GM21723 (cell line): ENCODE results near the gene DCLK1.

Experiments used
- ATAC-seq: cut with Tn5 transposase; IDR thresholded peaks from one replicate; pipeline ENCODE4 v1.9.1; 2021; ENCODE audit warnings: mild to moderate bottlenecking, moderate library complexity; ENCODE audit not compliant: unreplicated experiment

Gene DCLK1

GRCh38 chr13:35838356-35838755 is 292.8 kb downstream of the DCLK1 start:
- no peak for ATAC-seq

- ATAC-seq: no peak
Measured at GRCh38 chr13:35836446-35836845, 294.7 kb downstream of the DCLK1 start.

- ATAC-seq: no peak
Measured at GRCh38 chr13:35835989-35836388, 295.2 kb downstream of the DCLK1 start.

GRCh38 chr13:35833608-35834275 is 297.4 kb downstream of the DCLK1 start:
- ATAC-seq: no peak

- no peak for ATAC-seq
Measured at GRCh38 chr13:35833031-35833430, 298.2 kb downstream of the DCLK1 start.

- no peak for ATAC-seq
Measured at GRCh38 chr13:35832551-35832950, 298.6 kb downstream of the DCLK1 start.

- no peak for ATAC-seq
Measured at GRCh38 chr13:35830850-35831450, 300.2 kb downstream of the DCLK1 start.

- no peak for ATAC-seq
Measured at GRCh38 chr13:35826626-35827254, 304.4 kb downstream of the DCLK1 start.

GRCh38 chr13:35824825-35825224 is 306.4 kb downstream of the DCLK1 start:
- ATAC-seq: no peak

GRCh38 chr13:35824395-35824794 is 306.8 kb downstream of the DCLK1 start:
- ATAC-seq: no peak

GRCh38 chr13:35822666-35823065 is 308.5 kb downstream of the DCLK1 start:
- ATAC-seq: no peak

GRCh38 chr13:35818633-35819067 is 312.5 kb downstream of the DCLK1 start:
- no peak for ATAC-seq

- no peak for ATAC-seq
Measured at GRCh38 chr13:35817642-35818607, 313.3 kb downstream of the DCLK1 start.

GRCh38 chr13:35814605-35815011 is 316.6 kb downstream of the DCLK1 start:
- no peak for ATAC-seq

GRCh38 chr13:35812736-35813135 is 318.4 kb downstream of the DCLK1 start:
- ATAC-seq: no peak

GRCh38 chr13:35810321-35810720 is 320.9 kb downstream of the DCLK1 start:
- no peak for ATAC-seq

GRCh38 chr13:35808846-35809245 is 322.3 kb downstream of the DCLK1 start:
- ATAC-seq: no peak

- no peak for ATAC-seq
Measured at GRCh38 chr13:35804901-35805300, 326.3 kb downstream of the DCLK1 start.

- ATAC-seq: no peak
Measured at GRCh38 chr13:35797991-35798390, 333.2 kb downstream of the DCLK1 start.

GRCh38 chr13:35797244-35797643 is 333.9 kb downstream of the DCLK1 start:
- no peak for ATAC-seq

GRCh38 chr13:35796623-35797022 is 334.6 kb downstream of the DCLK1 start:
- ATAC-seq: no peak
